ENCODE data around the gene ANKRD33B. TPM values are rescaled to one million over a fixed set of nuclear protein-coding genes. Genes with fewer than 3 reads are reported as not detected.
A peak's percentile ranks its signal among the peaks of the same experiment; 100 is the strongest.

Gene ANKRD33B
- total and polyA plus RNA-seq, 2 of the 8 experiments (the other 6 are each of a cell fraction or from before 2014, with no cell fraction given): 6.9 to 20.6 TPM

- H3K18ac ChIP-seq (ENCODE audit: extremely low read depth, low read length): no peak overlapping the region
- H3K56ac ChIP-seq (replicated peaks; ENCODE audit: insufficient read length, low read depth, low read length): no peak overlapping the region
- H2BK20ac ChIP-seq (ENCODE audit: low read length): no peak overlapping the region
- no peak for DNase-seq (ENCODE audit: low read depth in 1 of 2, low spot score in 2 of 2)
- CTCF ChIA-PET (ENCODE audit: partially characterized antibody): no interaction called here
- TF ChIP-seq ZNF274 (IDR thresholded peaks at IDR 0.05; ENCODE audit: borderline replicate concordance, extremely low read depth, low read length): no peak
- 0 out of 2 replicates have a peak, but pooled peaks have one; percentile 25 for TF ChIP-seq KDM1A (IDR thresholded peaks at IDR 0.05; ENCODE audit: borderline replicate concordance, low read length)
- H2BK120ac ChIP-seq (replicated peaks; ENCODE audit: low read depth, low read length): no peak overlapping the region
- no peak overlapping the region for H3K23ac ChIP-seq (ENCODE audit: insufficient read length)
- H3K27ac ChIP-seq (ENCODE audit: low read depth, low read length): no peak overlapping the region
- no peak overlapping the region for H3K4me3 ChIP-seq (ENCODE audit: extremely low read depth in 1 of 4, insufficient read depth in 2 of 4, low read depth in 3 of 4, low read length in 4 of 4)
- H3K4ac ChIP-seq (replicated peaks; ENCODE audit: insufficient read length, low read depth, low read length): no peak overlapping the region
- no peak overlapping the region for H2BK15ac ChIP-seq (ENCODE audit: low read length)
- 0 out of 8 replicates have a peak, but pooled peaks cover 0 to 7% (median 3%) of the 10 kb centered on the region in 4 experiments for H3K36me3 ChIP-seq (ENCODE audit: control insufficient read depth in 2 of 4, insufficient read depth in 4 of 4, low read length in 3 of 4)
- no peak overlapping the region for H2BK12ac ChIP-seq (ENCODE audit: low read depth, low read length)
- H3K9ac ChIP-seq (replicated peaks in 1 of 4; ENCODE audit: extremely low read depth in 1 of 4, low read depth in 3 of 4, low read length in 3 of 4): no peak overlapping the region
- H2AFZ ChIP-seq (ENCODE audit: low read length): no peak overlapping the region
- no peak overlapping the region for H3K14ac ChIP-seq (ENCODE audit: insufficient read length)
- WGBS, 2 experiments (ENCODE audit: extremely low coverage in 1 of 2, insufficient coverage in 1 of 2, insufficient read length in 1 of 2, insufficient replicate concordance in 2 of 2, low coverage in 1 of 2, low lambda C conversion rate in 2 of 2, missing lambda C conversion rate in 1 of 2): 89% methylated on average over 1 of the region's 1 CpG; no CpG with 5 or more reads in 1 of the 2 experiments
- FAIRE-seq: no peak
- H4K8ac ChIP-seq (ENCODE audit: extremely low read depth, insufficient read depth, low read length): no peak overlapping the region
- H2BK5ac ChIP-seq (ENCODE audit: low read depth, low read length): no peak overlapping the region
- H4K5ac ChIP-seq (ENCODE audit: insufficient read length, low read depth, low read length): no peak overlapping the region
- no peaks in the 10 kb centered on the region for H3K9me3 ChIP-seq (ENCODE audit: insufficient read depth in 2 of 2, low read depth in 1 of 2, low read length in 1 of 2)
- H2AK5ac ChIP-seq (ENCODE audit: low read depth, low read length): no peak overlapping the region
- H4K91ac ChIP-seq (replicated peaks; ENCODE audit: insufficient read length, low read length): no peak overlapping the region
- POLR2A ChIA-PET (ENCODE audit: partially characterized antibody): no interaction called here
- no peaks in the 10 kb centered on the region for H3K79me2 ChIP-seq (ENCODE audit: control insufficient read depth in 1 of 2, insufficient read depth in 2 of 2, low read length in 2 of 2)
- H3K79me1 ChIP-seq (ENCODE audit: low read depth, low read length): no peaks in the 10 kb centered on the region; the same call in 1 of the 2 replicates
- no peak overlapping the region for H3K4me2 ChIP-seq (ENCODE audit: insufficient read depth in 1 of 2, low read depth in 2 of 2, low read length in 2 of 2)
- no peaks in the 10 kb centered on the region for H3K27me3 ChIP-seq (replicated peaks in 1 of 4; ENCODE audit: control insufficient read depth in 3 of 4, extremely low read depth in 1 of 4, insufficient read depth in 3 of 4, low read length in 3 of 4)
- no peaks in the 10 kb centered on the region for H3K23me2 ChIP-seq (ENCODE audit: low read depth, low read length)
- no peaks in the 10 kb centered on the region for H4K20me1 ChIP-seq (replicated peaks in 1 of 2; ENCODE audit: control insufficient read depth in 1 of 2, insufficient read depth in 2 of 2, low read length in 2 of 2)
- no peaks in the 10 kb centered on the region for H3K4me1 ChIP-seq (replicated peaks in 1 of 4; ENCODE audit: control insufficient read depth in 3 of 4, insufficient read depth in 4 of 4, low read length in 3 of 4)
Measured at GRCh38 chr5:10676946-10677345, 113.1 kb downstream of the ANKRD33B start.
